SK-N-SH treated with all-trans-retinoic acid at 6 μM for 48 hours (cell line): ENCODE measurements around the gene RHBDL1.

Experiments used
- ARNTL ChIP-seq: fragments of 450-650 bp; formaldehyde crosslinking; IDR thresholded peaks from 2 replicates; pipeline ENCODE4 v1.5.0; 2020; ENCODE audit warnings: low read depth, mild to moderate bottlenecking, moderate library complexity, borderline replicate concordance
- ZNF565 ChIP-seq: fragments of 450-650 bp; formaldehyde crosslinking; conservative IDR thresholded peaks from 2 replicates; pipeline ENCODE4 v1.5.0; 2020; ENCODE audit warnings: low read depth, mild to moderate bottlenecking, moderate library complexity
- TF ChIP-seq, protein P1 (sequence below): fragments of 250-450 bp; sonication (Bioruptor Pico); IDR thresholded peaks from 2 replicates; pipeline ENCODE4 v1.8.0; 2021; ENCODE audit warnings: low read depth, mild to moderate bottlenecking, moderate library complexity, borderline replicate concordance

- TF ChIP-seq ZNF565 (CRISPR knock-in tag) (no peak), ARNTL (no peak)
- TF ChIP-seq, protein P1, sequence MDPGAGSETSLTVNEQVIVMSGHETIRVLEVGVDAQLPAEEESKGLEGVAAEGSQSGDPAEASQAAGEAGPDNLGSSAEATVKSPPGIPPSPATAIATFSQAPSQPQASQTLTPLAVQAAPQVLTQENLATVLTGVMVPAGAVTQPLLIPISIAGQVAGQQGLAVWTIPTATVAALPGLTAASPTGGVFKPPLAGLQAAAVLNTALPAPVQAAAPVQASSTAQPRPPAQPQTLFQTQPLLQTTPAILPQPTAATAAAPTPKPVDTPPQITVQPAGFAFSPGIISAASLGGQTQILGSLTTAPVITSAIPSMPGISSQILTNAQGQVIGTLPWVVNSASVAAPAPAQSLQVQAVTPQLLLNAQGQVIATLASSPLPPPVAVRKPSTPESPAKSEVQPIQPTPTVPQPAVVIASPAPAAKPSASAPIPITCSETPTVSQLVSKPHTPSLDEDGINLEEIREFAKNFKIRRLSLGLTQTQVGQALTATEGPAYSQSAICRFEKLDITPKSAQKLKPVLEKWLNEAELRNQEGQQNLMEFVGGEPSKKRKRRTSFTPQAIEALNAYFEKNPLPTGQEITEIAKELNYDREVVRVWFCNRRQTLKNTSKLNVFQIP (CRISPR knock-in tag) = no peak
Observed at GRCh38 chr16:634996-635395, 40.5 kb upstream of the RHBDL1 start.
